ENCODE measurements around the gene PDLIM3.

Gene PDLIM3

GRCh38 chr4:185467991-185468390 lies 67.3 kb downstream of the PDLIM3 start:
- DNase-seq = no peak

GRCh38 chr4:185467101-185467500 lies 68.2 kb downstream of the PDLIM3 start:
- DNase-seq = no peak

- DNase-seq = no peak
Observed at GRCh38 chr4:185465707-185466106, 69.6 kb downstream of the PDLIM3 start.

- DNase-seq = no peak
Observed at GRCh38 chr4:185464887-185465286, 70.4 kb downstream of the PDLIM3 start.

GRCh38 chr4:185464183-185464582 lies 71.1 kb downstream of the PDLIM3 start:
- no peak for DNase-seq

- no peak for DNase-seq
Observed at GRCh38 chr4:185463541-185463940, 71.8 kb downstream of the PDLIM3 start.

- no peak for DNase-seq
Observed at GRCh38 chr4:185461565-185461964, 73.7 kb downstream of the PDLIM3 start.

GRCh38 chr4:185457136-185457535 lies 78.2 kb downstream of the PDLIM3 start:
- DNase-seq = no peak

- DNase-seq = no peak
Observed at GRCh38 chr4:185456131-185456530, 79.2 kb downstream of the PDLIM3 start.
